GM21619 (cell line): ENCODE data around the gene ABCG2.
A peak's percentile ranks its signal among the peaks of the same experiment; 100 is the strongest.

Experiments
- ATAC-seq: cut with Tn5 transposase; IDR thresholded peaks from one replicate; pipeline ENCODE4 v1.9.1; 2021; ENCODE audit not compliant: unreplicated experiment

ABCG2 gene

GRCh38 chr4:88158489-88159228 lies at the start of gene ABCG2:
Gene ABCG2 (minus strand): TSS chr4:88158639. CDS start chr4:88139995, 18,644 bp downstream.
- peak; percentile 54 for ATAC-seq

- ATAC-seq, result no peak
Measured at GRCh38 chr4:88208156-88208555, 49.7 kb upstream of the ABCG2 start.

GRCh38 chr4:88207171-88207570 lies 48.7 kb upstream of the ABCG2 start:
- ATAC-seq, result no peak

- ATAC-seq, result no peak
Measured at GRCh38 chr4:88204882-88205281, 46.4 kb upstream of the ABCG2 start.

- no peak for ATAC-seq
Measured at GRCh38 chr4:88202443-88202842, 44.0 kb upstream of the ABCG2 start.

- ATAC-seq, result no peak
Measured at GRCh38 chr4:88200186-88200585, 41.7 kb upstream of the ABCG2 start.

GRCh38 chr4:88196523-88197185 lies 38.2 kb upstream of the ABCG2 start:
- ATAC-seq, result no peak

GRCh38 chr4:88196013-88196365 lies 37.5 kb upstream of the ABCG2 start:
- no peak for ATAC-seq

- no peak for ATAC-seq
Measured at GRCh38 chr4:88195328-88196012, 37.0 kb upstream of the ABCG2 start.

GRCh38 chr4:88191404-88191803 lies 33.0 kb upstream of the ABCG2 start:
- no peak for ATAC-seq

GRCh38 chr4:88189881-88190585 lies 31.6 kb upstream of the ABCG2 start:
- no peak for ATAC-seq

GRCh38 chr4:88189418-88189738 lies 30.9 kb upstream of the ABCG2 start:
- no peak for ATAC-seq

- no peak for ATAC-seq
Measured at GRCh38 chr4:88188738-88189417, 30.4 kb upstream of the ABCG2 start.

GRCh38 chr4:88187766-88188165 lies 29.3 kb upstream of the ABCG2 start:
- ATAC-seq, result no peak

GRCh38 chr4:88185906-88186305 lies 27.5 kb upstream of the ABCG2 start:
- ATAC-seq, result no peak

GRCh38 chr4:88179261-88179660 lies 20.8 kb upstream of the ABCG2 start:
- no peak for ATAC-seq

- ATAC-seq, result no peak
Measured at GRCh38 chr4:88178626-88179231, 20.3 kb upstream of the ABCG2 start.

GRCh38 chr4:88177983-88178625 lies 19.7 kb upstream of the ABCG2 start:
- no peak for ATAC-seq

GRCh38 chr4:88172987-88173386 lies 14.5 kb upstream of the ABCG2 start:
- ATAC-seq, result no peak

GRCh38 chr4:88171206-88171605 lies 12.8 kb upstream of the ABCG2 start:
- no peak for ATAC-seq
